Skeletal muscle tissue (tissue), 4 donors: ENCODE measurements around the gene MEIOB. TPM values are rescaled to one million over a fixed set of nuclear protein-coding genes. Genes with fewer than 3 reads are reported as not detected.
"Not testable (repeated sequence)": the region's sequence is repeated elsewhere in the genome, so short reads cannot be mapped to it uniquely, and the experiment has no call there.

Experiments used
- H3K27ac ChIP-seq: one replicate; pipeline ENCODE4 v1.7.0; 2013; ENCODE audit warnings: mild to moderate bottlenecking, low read depth, low read length, inconsistent platforms
- H3K27me3 ChIP-seq, 3 donors: one replicate each; pipeline ENCODE4 v1.7.0; 2013; ENCODE audit warnings: low read length in 3 of 3; ENCODE audit not compliant: control insufficient read depth in 3 of 3, insufficient read depth in 3 of 3
- H3K36me3 ChIP-seq, 3 donors: one replicate each; pipeline ENCODE4 v1.7.0; 2013; ENCODE audit warnings: low read length in 3 of 3; ENCODE audit not compliant: control insufficient read depth in 3 of 3, insufficient read depth in 3 of 3
- H3K4me1 ChIP-seq, 3 donors: one replicate each; pipeline ENCODE4 v1.7.0; 2013; ENCODE audit warnings: low read length in 3 of 3, mild to moderate bottlenecking in 3 of 3; ENCODE audit not compliant: control insufficient read depth in 3 of 3, insufficient read depth in 3 of 3
- H3K4me3 ChIP-seq, 3 donors: one replicate each; pipeline ENCODE4 v1.7.0; 2013; ENCODE audit warnings: low read length in 3 of 3
- H3K9ac ChIP-seq, 3 donors: one replicate each; pipeline ENCODE4 v1.7.0; 2013; ENCODE audit warnings: low read length in 3 of 3, mild to moderate bottlenecking in 3 of 3, moderate library complexity in 2 of 3, low read depth in 1 of 3
- H3K9me3 ChIP-seq, 3 donors: one replicate each; pipeline ENCODE4 v1.7.0; 2013; ENCODE audit warnings: low read length in 3 of 3; ENCODE audit not compliant: control insufficient read depth in 3 of 3
- total RNA-seq: library from RNA; depleted of rRNA; stranded (reverse); fragments of >200 nt; gene quantifications from one replicate; pipeline ENCODE4 v1.2.3, GENCODE V29; 2014
- donor health status: Osteomylitis.

MEIOB gene
- total RNA-seq, 1 donor from 2014 or later, result under 0.01 TPM

DNA sequence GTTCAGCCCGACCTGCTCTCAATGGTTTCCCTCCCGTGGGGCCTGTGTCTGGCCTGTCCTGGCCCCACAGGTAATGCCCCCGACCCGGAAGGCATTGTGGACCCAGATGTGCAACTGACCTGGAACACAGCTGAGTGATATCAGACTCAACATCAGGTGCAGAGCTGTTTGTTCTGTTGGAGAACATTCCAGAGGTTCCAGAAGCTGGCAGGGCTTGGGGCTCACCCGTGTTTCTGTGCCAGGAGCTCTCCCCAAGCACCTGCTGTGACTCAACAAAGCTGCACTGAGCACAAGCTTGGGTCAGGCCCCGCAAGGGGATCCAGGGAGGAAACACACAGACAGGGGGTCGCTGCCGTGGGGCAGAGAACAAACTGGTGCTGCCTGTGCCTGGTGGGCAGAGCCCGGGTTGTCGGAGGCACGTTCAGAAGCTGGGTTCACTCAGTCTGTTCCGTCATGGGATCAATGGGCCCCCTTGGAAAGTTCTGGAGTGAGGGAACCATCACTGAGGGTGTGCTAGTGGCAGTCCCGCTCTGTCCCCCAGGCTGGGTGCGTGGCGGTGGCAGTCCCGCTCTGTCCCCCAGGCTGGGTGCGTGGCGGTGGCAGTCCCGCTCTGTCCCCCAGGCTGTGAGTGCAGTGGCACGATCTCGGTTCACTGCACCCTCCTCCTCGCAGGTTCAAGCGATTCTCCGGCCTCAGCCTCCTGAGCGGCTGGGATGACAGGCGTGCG is 24.1 kb upstream of the MEIOB start:
- peaks cover 21 to 27% (median 25%) of the 10 kb centered on the region in 3 donors for H3K27me3 ChIP-seq
- H3K9me3 ChIP-seq, result no peaks in the 10 kb centered on the region

DNA sequence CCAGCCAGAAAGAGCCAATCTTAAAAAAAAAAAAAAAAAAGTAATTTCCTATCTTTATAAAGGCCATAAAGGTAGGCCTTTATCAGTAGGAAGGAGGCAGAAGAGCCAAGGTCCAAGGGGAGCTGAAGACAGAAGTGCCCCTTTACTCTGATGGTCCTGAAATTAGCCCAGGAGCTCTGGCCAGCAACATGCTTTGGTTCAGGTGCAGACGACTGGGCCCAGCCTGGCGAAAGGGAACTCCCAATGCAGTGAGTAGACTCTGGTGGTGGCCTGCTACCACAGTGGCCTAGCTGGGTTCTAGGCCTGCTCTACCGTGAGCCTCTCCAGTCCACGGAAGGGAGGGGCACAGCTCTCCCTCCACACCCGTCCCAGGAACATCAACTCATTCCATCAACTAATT is 23.1 kb upstream of the MEIOB start:
- H3K27ac ChIP-seq, result no peak overlapping the region
- no peaks in the 10 kb centered on the region for H3K9me3 ChIP-seq
- peaks cover 19 to 30% (median 23%) of the 10 kb centered on the region in 3 donors for H3K27me3 ChIP-seq
- H3K9ac ChIP-seq, result no peak overlapping the region
- H3K4me3 ChIP-seq, result no peak overlapping the region
- H3K36me3 ChIP-seq, result no peaks in the 10 kb centered on the region
- H3K4me1 ChIP-seq, result no peaks in the 10 kb centered on the region

More for the DNA sequence above, 24.1 kb upstream of the MEIOB start:
- Histone ChIP-seq H3K4me3 (no peak overlapping the region), H3K27ac (no peak overlapping the region), H3K36me3 (no peaks in the 10 kb centered on the region), H3K9ac (no peak overlapping the region), H3K4me1 (no peaks in the 10 kb centered on the region)

DNA sequence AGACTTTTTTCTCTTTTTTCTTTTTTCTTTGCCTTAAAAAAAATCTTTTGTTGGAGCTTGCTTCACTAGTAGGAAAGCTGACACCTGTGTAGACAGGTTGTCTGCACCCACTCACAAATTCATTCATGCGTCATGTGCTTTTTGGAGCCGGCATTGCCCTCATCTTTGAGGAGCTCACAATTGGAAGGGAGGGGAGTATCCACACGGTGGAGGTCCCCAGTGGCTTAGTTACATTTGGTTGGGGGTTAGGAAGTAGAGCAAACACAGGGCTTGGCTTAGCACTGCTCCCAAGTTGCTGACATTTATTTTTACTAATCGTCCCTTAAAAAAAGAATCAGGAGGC is 18.7 kb upstream of the MEIOB start:
- H3K36me3 ChIP-seq, result no peaks in the 10 kb centered on the region
- no peak overlapping the region for H3K27ac ChIP-seq
- H3K27me3 ChIP-seq, result peaks cover 5 to 17% (median 11%) of the 10 kb centered on the region in 3 donors
- H3K9me3 ChIP-seq, result no peaks in the 10 kb centered on the region
- no peak overlapping the region for H3K4me3 ChIP-seq
- H3K4me1 ChIP-seq, result no peaks in the 10 kb centered on the region
- H3K9ac ChIP-seq, result no peak overlapping the region

DNA sequence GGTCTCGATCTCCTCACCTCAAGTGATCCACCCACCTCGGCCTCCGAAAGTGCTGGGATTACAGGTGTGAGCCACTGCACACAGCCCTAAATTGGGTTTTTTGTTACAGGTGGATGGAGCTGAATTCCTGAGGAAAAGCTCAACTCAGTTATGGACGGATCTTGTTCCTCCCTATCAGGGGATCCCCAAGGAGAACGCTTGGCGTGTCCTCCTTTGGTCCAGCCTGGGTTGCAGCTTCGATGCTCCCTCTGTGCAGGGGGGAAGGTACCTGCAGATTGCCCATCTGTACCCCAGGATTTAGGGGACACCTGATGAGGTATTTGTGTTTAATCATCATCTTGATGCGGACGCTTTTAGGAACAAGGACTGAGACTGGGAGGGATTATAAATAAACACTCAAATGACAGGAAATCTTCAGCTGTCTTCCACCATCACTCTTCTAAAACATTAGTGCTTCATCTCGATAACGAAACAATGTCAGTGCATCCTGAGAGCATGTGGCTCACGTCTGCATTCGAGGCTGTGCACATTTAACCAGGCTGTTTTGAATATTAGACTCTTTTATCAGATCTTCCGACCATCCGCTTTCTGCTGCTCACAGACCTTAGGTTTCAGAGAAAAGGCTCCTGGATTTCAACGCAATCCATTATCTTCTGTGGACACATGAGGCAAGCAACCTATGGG is 18.2 kb upstream of the MEIOB start:
- Histone ChIP-seq H3K9ac (no peak overlapping the region), H3K36me3 (no peaks in the 10 kb centered on the region), H3K4me3 (no peak overlapping the region), H3K4me1 (no peaks in the 10 kb centered on the region), H3K27ac (no peak overlapping the region), H3K27me3 (peaks cover 5 to 19% (median 10%) of the 10 kb centered on the region in 3 donors), H3K9me3 (no peaks in the 10 kb centered on the region)

DNA sequence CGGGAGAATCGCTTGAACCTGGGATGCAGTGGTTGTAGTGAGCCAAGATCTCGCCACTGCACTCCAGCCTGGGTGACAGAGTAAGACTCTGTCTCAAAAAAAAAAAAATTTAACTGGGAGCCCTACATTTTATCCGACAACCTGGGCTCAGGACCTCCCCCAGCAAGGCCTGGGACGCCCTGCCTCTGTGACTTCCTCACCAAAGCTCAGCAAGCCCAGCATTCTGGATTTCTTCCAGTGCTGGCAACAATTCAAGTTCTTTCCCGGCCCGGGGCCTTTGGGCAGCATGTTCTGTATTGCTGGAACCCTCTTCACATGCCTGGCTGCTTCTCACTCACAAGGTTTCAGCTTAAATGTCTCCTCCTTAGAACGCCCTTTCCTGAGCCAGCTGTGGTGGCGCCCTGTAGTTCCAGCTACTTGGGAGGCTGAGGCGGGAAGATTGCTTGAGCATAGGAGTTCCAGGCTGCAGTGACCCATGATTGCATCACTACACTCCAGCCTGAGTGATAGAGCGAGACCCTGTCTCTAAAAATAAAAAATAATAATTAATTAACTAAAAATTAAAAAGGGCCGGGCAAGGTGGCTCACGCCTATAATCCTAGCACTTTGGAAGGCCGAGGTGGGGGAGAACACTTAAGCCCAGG is 15.9 kb upstream of the MEIOB start:
- Histone ChIP-seq H3K9me3 (no peaks in the 10 kb centered on the region), H3K27ac (no peak overlapping the region), H3K9ac (no peak overlapping the region), H3K4me1 (no peaks in the 10 kb centered on the region), H3K36me3 (no peaks in the 10 kb centered on the region), H3K27me3 (peaks cover 5 to 20% (median 12%) of the 10 kb centered on the region in 3 donors), H3K4me3 (no peak overlapping the region)

DNA sequence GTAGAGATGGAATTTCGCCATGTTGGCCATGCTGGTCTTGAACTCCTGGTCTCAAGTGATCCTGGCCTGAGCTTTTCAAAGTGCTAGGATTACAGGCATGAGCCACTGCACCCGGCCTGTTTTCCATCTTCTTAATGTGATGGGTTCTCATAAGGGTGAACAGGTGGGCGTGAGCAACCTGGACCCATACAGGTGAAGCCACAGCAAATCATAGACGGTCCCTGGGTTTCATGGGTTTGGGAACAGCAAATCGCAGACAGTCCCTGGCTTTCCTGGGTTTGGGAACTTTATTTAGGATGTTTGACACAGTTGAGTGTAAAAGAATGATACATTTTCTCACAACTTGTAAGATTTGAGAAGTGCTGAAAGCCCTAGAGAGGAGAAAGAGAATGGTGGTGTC is 12.9 kb upstream of the MEIOB start:
- H3K36me3 ChIP-seq, result no peaks in the 10 kb centered on the region
- no peaks in the 10 kb centered on the region for H3K9me3 ChIP-seq
- H3K27ac ChIP-seq, result no peak overlapping the region
- no peak overlapping the region for H3K9ac ChIP-seq
- peaks cover 8 to 11% (median 9%) of the 10 kb centered on the region in 3 donors for H3K27me3 ChIP-seq
- H3K4me3 ChIP-seq, result no peak overlapping the region
- no peaks in the 10 kb centered on the region for H3K4me1 ChIP-seq

DNA sequence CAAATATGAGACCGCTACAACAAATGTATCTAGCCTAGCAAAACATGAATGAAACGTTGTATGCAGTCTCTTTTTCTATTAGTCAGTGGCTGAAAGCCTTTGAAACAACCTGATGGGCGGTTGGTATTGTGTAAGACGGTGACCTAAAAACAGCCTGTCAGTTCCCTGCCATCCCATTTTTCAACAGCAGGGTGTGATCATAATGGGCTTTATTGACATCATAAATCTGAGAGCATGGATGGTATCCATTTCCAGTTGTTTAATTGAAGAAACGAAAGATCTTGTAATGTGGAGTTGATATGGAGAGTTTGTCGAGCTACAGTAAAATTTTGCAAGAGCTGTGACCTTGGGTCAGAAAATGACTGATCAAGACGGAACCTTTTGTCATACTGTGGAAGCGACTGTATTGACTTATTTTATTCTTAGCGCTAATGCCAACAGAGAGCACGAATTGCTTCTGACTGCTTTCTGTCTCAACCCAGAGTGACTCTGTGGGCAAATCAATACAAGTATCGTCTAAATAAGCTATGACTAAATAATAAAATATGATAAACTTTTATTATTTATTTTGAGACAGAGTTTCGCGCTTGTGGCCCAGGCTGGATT is 12.3 kb upstream of the MEIOB start:
- H3K27ac ChIP-seq, result no peak overlapping the region
- no peak overlapping the region for H3K9ac ChIP-seq
- H3K4me1 ChIP-seq, result no peaks in the 10 kb centered on the region
- no peaks in the 10 kb centered on the region for H3K36me3 ChIP-seq
- no peak overlapping the region for H3K4me3 ChIP-seq
- no peaks in the 10 kb centered on the region for H3K9me3 ChIP-seq
- H3K27me3 ChIP-seq, result peaks cover 10 to 14% (median 14%) of the 10 kb centered on the region in 3 donors

DNA sequence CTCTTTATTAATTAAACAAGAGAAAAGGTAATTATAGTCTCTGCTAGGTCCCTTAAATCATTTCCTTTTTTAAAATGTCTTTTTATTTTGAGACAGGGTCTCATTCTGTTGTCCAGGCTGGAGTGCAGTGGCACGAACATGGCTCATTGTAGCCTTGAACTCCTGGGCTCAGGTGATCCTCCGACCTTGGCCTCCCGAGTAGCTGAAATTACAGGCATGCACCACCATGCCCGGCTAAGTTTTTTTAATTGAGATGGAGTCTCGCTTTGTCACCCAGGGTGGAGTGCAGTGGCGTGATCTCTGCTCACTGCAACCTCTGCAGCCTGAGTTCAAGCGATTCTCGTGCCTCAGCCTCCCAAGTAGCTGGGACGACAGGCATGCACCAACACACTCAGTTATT is 9.2 kb upstream of the MEIOB start:
- H3K9me3 ChIP-seq, H3K9ac ChIP-seq, H3K36me3 ChIP-seq, H3K4me3 ChIP-seq, H3K27ac ChIP-seq, H3K4me1 ChIP-seq: not testable (repeated sequence)
- H3K27me3 ChIP-seq, result peaks cover 25 to 29% (median 27%) of the 10 kb centered on the region in 3 donors

DNA sequence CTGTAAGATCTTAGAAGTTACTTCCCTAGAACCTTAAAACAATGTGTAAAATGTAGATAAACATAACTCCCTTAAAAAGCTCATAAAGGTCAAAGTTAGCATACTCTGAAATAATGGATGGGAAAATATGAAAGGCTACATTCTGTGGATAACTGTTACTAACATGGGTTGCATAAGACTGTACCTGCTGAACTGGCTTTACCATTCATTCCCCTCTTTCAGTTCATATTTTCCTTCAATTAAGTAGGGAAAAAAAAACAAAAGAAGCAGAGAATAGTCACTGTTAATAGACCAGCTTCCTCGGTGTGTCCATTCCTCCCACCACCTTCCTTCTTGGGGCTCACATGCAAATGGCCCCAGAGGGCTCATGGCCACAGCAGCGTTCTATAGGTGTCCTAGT is 7.5 kb upstream of the MEIOB start:
- H3K4me1 ChIP-seq, result no peaks in the 10 kb centered on the region
- peaks cover 27 to 33% (median 28%) of the 10 kb centered on the region in 3 donors for H3K27me3 ChIP-seq
- H3K27ac ChIP-seq, result no peak overlapping the region
- H3K9ac ChIP-seq, result no peak overlapping the region
- H3K9me3 ChIP-seq, result no peaks in the 10 kb centered on the region
- H3K4me3 ChIP-seq, result no peak overlapping the region
- no peaks in the 10 kb centered on the region for H3K36me3 ChIP-seq

DNA sequence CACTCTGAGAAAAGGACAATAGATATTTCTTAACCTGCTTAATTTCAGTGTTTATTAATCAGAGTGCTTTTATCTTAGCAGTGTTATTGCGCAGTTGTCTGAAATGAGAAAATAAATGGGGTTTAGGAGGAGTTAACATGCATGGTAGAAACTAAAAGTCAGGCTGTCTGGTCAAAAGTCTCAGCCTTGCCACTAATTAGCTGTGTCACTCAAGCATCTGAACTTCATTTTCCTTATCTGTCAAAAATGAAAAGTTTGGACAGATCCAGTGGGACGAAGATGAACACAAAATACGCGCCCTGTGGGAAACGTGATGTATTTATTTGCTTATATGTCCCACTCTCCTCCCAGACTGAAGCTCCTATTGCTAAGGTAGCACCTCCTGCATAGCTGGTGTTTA is 6.3 kb upstream of the MEIOB start:
- no peaks in the 10 kb centered on the region for H3K36me3 ChIP-seq
- H3K27ac ChIP-seq, result no peak overlapping the region
- no peak overlapping the region for H3K4me3 ChIP-seq
- no peaks in the 10 kb centered on the region for H3K9me3 ChIP-seq
- H3K4me1 ChIP-seq, result no peaks in the 10 kb centered on the region
- H3K9ac ChIP-seq, result no peak overlapping the region
- peaks cover 28 to 34% (median 30%) of the 10 kb centered on the region in 3 donors for H3K27me3 ChIP-seq
